H1 (cell line): Measurements from ENCODE around the gene ZFP69. TPM values are rescaled to one million over a fixed set of nuclear protein-coding genes. Genes with fewer than 3 reads are reported as not detected.

Experiments used
- CBX5 ChIP-seq: fragments of 300-800, 300-1000 bp; sonication (generic); IDR thresholded peaks from 2 replicates; pipeline ENCODE4 v1.7.1; 2016; ENCODE audit warnings: antibody characterized with exemption, low read length, low read depth
- CBX8 ChIP-seq: fragments of 300-800, 300-1000 bp; sonication (generic); IDR thresholded peaks from 2 replicates; pipeline ENCODE4 v1.7.1; 2016; ENCODE audit warnings: low read depth, low read length, borderline replicate concordance
- CHD1 ChIP-seq: IDR thresholded peaks from 2 replicates; pipeline ENCODE4 v1.6.1; 2012; ENCODE audit warnings: low read depth, low read length, improper control_type of control experiment
- CHD7 ChIP-seq: fragments of 300-600 bp; sonication (generic); IDR thresholded peaks from 2 replicates; pipeline ENCODE4 v1.7.1; 2012; ENCODE audit warnings: low read length, moderate library complexity, mild to moderate bottlenecking, inconsistent platforms; ENCODE audit not compliant: insufficient replicate concordance
- E2F6 ChIP-seq: IDR thresholded peaks from 2 replicates; pipeline ENCODE4 v1.6.1; 2012; ENCODE audit warnings: inconsistent platforms
- HDAC6 ChIP-seq: IDR thresholded peaks from one replicate; pipeline ENCODE4 v1.7.1; 2012; ENCODE audit warnings: low read depth, mild to moderate bottlenecking, inconsistent platforms, low read length, moderate library complexity
- KDM5A ChIP-seq: fragments of 200-600 bp; IDR thresholded peaks from 2 replicates; pipeline ENCODE4 v1.7.1; 2012; ENCODE audit warnings: mild to moderate bottlenecking, low read length, inconsistent platforms, mixed read lengths
- MAFK ChIP-seq: IDR thresholded peaks from 2 replicates; pipeline ENCODE4 v1.6.1; 2012; ENCODE audit warnings: low read depth, mild to moderate bottlenecking, improper control_type of control experiment, low read length
- RFX5 ChIP-seq: IDR thresholded peaks from 2 replicates; pipeline ENCODE4 v1.6.1; 2011; ENCODE audit warnings: low read depth, low read length, improper control_type of control experiment, borderline replicate concordance
- TCF12 ChIP-seq: IDR thresholded peaks from 2 replicates; pipeline ENCODE4 v1.6.1; 2011; ENCODE audit warnings: low read depth, mild to moderate bottlenecking, low read length
- TEAD4 ChIP-seq: IDR thresholded peaks from 2 replicates; pipeline ENCODE4 v1.6.1; 2012; ENCODE audit warnings: low read depth, low read length, inconsistent platforms, mixed read lengths
- polyA plus RNA-seq, 7 experiments: library from polyadenylated mRNA; depleted of rRNA in 3 of 7; stranded (reverse) in 5 of 7; unstranded in 2 of 7; fragments of >200 nt in 5 of 7; fragments of 200-250 nt in 2 of 7; gene quantifications; 1 replicate in 5 of 7; 2 replicates in 1 of 7; 4 replicates in 1 of 7; pipeline versions ENCODE4 v1.2.1 to v1.2.3, GENCODE V29; 2011 to 2013; ENCODE audit warnings: missing spikeins in 2 of 7, mixed read lengths in 2 of 7
- total RNA-seq: library from RNA; stranded (reverse); fragmentation: NEBNext Ultra II Directional; extraction: Animal tissue kit (Norgen Biotek cat#: 25700); gene quantifications from 2 replicates; pipeline ENCODE4 v1.2.1, GENCODE V29; 2021

Gene ZFP69
- total and polyA plus RNA-seq, 2 of the 8 experiments (the other 6 are each of a cell fraction or from before 2014, with no cell fraction given): 1.0 to 4.3 TPM

GRCh38 chr1:40531381-40532061, 54.4 kb downstream of the ZFP69 start, which contains the start of gene ZNF684 (continued):
- no peak for TF ChIP-seq CHD7
- TF ChIP-seq TCF12: no peak
- TF ChIP-seq RFX5: no peak
- no peak for TF ChIP-seq CBX8
- TF ChIP-seq MAFK: no peak
- no peak for TF ChIP-seq CHD1
- no peak for TF ChIP-seq CBX5
- TF ChIP-seq KDM5A: no peak
- TF ChIP-seq TEAD4: no peak
- TF ChIP-seq HDAC6: no peak
- TF ChIP-seq E2F6: peak; percentile 39; the same call in 1 of the 2 replicates
